ENCODE data around the gene GUCA2B. TPM values are rescaled to one million over a fixed set of nuclear protein-coding genes. Genes with fewer than 3 reads are reported as not detected.

Gene GUCA2B
- total and polyA plus RNA-seq, 2 of the 4 experiments (the other 2 are of a cell fraction) = not detected

Other genes with a start within 250 kb of the GUCA2B start
- 1.1 and 1.4 TPM in 2 replicates for gene HIVEP3, start 234.5 kb upstream of the GUCA2B start, total RNA-seq (2012; rRNA removed)
- gene HIVEP3, start 234.5 kb upstream of the GUCA2B start, polyA plus RNA-seq (2012; rRNA removed) = 3.6 and 4.0 TPM in 2 replicates
- not detected in 2 replicates for gene GUCA2A, start 11.3 kb downstream of the GUCA2B start, total RNA-seq (2012; rRNA removed)
- not detected in 2 replicates for gene GUCA2A, start 11.3 kb downstream of the GUCA2B start, polyA plus RNA-seq (2012; rRNA removed)
- gene FOXJ3, start 181.8 kb downstream of the GUCA2B start, total RNA-seq (2012; rRNA removed) = 28.1 and 30.5 TPM in 2 replicates
- gene FOXJ3, start 181.8 kb downstream of the GUCA2B start, polyA plus RNA-seq (2012; rRNA removed) = 16.6 and 16.7 TPM in 2 replicates
- gene RIMKLA, start 227.4 kb downstream of the GUCA2B start, total RNA-seq (2012; rRNA removed) = not detected in 2 replicates
- not detected in 2 replicates for gene RIMKLA, start 227.4 kb downstream of the GUCA2B start, polyA plus RNA-seq (2012; rRNA removed)

All from IMR-90 (cell line).